ENCODE results near the gene ACTL7B. TPM values are rescaled to one million over a fixed set of nuclear protein-coding genes. Genes with fewer than 3 reads are reported as not detected.

ACTL7B gene
- polyA plus RNA-seq, 1 of the 3 experiments (the other 2 are of a cell fraction), result 0.07 TPM

DNA sequence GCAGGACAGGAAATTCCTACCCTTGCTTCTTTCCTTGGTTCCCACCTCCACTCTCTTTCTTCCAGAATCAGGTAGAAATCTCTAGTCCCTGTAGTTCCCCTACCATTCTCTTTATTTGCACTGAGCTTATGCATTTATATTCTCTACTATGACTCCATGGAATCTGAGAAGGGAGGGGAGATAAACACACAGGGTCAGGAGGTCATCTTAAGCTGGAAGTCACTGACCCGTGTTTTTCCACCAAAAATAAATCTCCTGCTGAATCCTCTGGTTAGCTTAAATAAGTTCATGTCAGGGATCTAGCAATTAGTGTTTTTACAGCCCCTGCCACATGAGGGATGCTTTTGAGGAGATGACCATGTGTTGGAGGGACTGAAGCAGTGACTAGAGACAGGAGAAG is 3.7 kb downstream of the ACTL7B start:
- Histone ChIP-seq H3K36me3 (replicated peaks in 1 of 2; ENCODE audit: control insufficient read depth in 1 of 2, insufficient read depth in 2 of 2, low read length in 1 of 2) (no peaks in the 10 kb centered on the region), H3K79me2 (ENCODE audit: insufficient read depth) (no peaks in the 10 kb centered on the region), H3K9me3 (no peaks in the 10 kb centered on the region), H3K27ac (ENCODE audit: low read depth in 2 of 2, low read length in 1 of 2) (no peak overlapping the region), H3K9ac (no peak overlapping the region), H3K4me1 (ENCODE audit: control insufficient read depth in 1 of 2, insufficient read depth in 2 of 2, low read depth in 1 of 2, low read length in 1 of 2) (no peaks in the 10 kb centered on the region), H3K9me2 (no peaks in the 10 kb centered on the region), H3K4me3 (ENCODE audit: low read depth in 2 of 2, low read length in 1 of 2) (no peak overlapping the region), H3K4me2 (no peak overlapping the region), H3K27me3 (ENCODE audit: insufficient read depth) (no peaks in the 10 kb centered on the region; the same call in 1 of the 2 replicates), H2AFZ (ENCODE audit: low read depth) (no peak overlapping the region), H3F3A (replicated peaks; ENCODE audit: insufficient read depth) (no peaks in the 10 kb centered on the region), H4K20me1 (ENCODE audit: insufficient read depth) (no peaks in the 10 kb centered on the region)
- WGBS (ENCODE audit: low lambda C conversion rate), result 0% methylated on average over 1 of the region's 1 CpG
- POLR2A ChIA-PET, result no interaction called here
- TF ChIP-seq FOSL2 (IDR thresholded peaks at IDR 0.05; ENCODE audit: borderline replicate concordance, low read depth) (no peak), NRF1 (IDR thresholded peaks at IDR 0.05; ENCODE audit: low read depth, low read length) (no peak), MEF2A (IDR thresholded peaks at IDR 0.05; ENCODE audit: borderline replicate concordance, low read depth) (no peak), JUND (IDR thresholded peaks at IDR 0.05) (no peak), POLR2AphosphoS5 (IDR thresholded peaks at IDR 0.05; ENCODE audit: low read depth, low read length) (no peak), CHD2 (IDR thresholded peaks at IDR 0.05; ENCODE audit: low read length, partially characterized antibody) (no peak), YY1 (IDR thresholded peaks at IDR 0.05; ENCODE audit: low read depth) (no peak), RXRA (IDR thresholded peaks at IDR 0.05; ENCODE audit: borderline replicate concordance, low read depth) (no peak), MXI1 (IDR thresholded peaks at IDR 0.05; ENCODE audit: low read depth, low read length) (no peak), EZH2phosphoT487 (IDR thresholded peaks at IDR 0.05; ENCODE audit: borderline replicate concordance, low read depth) (no peak), SIN3A (IDR thresholded peaks at IDR 0.05; ENCODE audit: borderline replicate concordance, low read depth, low read length) (no peak)
- TF ChIP-seq, protein P1, sequence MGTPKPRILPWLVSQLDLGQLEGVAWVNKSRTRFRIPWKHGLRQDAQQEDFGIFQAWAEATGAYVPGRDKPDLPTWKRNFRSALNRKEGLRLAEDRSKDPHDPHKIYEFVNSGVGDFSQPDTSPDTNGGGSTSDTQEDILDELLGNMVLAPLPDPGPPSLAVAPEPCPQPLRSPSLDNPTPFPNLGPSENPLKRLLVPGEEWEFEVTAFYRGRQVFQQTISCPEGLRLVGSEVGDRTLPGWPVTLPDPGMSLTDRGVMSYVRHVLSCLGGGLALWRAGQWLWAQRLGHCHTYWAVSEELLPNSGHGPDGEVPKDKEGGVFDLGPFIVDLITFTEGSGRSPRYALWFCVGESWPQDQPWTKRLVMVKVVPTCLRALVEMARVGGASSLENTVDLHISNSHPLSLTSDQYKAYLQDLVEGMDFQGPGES (IDR thresholded peaks at IDR 0.05; ENCODE audit: low read depth, low read length), result no peak
- TF ChIP-seq, protein P2, sequence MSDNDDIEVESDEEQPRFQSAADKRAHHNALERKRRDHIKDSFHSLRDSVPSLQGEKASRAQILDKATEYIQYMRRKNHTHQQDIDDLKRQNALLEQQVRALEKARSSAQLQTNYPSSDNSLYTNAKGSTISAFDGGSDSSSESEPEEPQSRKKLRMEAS (IDR thresholded peaks at IDR 0.05; ENCODE audit: low read depth), result no peak
- TF ChIP-seq, protein P3, sequence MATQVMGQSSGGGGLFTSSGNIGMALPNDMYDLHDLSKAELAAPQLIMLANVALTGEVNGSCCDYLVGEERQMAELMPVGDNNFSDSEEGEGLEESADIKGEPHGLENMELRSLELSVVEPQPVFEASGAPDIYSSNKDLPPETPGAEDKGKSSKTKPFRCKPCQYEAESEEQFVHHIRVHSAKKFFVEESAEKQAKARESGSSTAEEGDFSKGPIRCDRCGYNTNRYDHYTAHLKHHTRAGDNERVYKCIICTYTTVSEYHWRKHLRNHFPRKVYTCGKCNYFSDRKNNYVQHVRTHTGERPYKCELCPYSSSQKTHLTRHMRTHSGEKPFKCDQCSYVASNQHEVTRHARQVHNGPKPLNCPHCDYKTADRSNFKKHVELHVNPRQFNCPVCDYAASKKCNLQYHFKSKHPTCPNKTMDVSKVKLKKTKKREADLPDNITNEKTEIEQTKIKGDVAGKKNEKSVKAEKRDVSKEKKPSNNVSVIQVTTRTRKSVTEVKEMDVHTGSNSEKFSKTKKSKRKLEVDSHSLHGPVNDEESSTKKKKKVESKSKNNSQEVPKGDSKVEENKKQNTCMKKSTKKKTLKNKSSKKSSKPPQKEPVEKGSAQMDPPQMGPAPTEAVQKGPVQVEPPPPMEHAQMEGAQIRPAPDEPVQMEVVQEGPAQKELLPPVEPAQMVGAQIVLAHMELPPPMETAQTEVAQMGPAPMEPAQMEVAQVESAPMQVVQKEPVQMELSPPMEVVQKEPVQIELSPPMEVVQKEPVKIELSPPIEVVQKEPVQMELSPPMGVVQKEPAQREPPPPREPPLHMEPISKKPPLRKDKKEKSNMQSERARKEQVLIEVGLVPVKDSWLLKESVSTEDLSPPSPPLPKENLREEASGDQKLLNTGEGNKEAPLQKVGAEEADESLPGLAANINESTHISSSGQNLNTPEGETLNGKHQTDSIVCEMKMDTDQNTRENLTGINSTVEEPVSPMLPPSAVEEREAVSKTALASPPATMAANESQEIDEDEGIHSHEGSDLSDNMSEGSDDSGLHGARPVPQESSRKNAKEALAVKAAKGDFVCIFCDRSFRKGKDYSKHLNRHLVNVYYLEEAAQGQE (IDR thresholded peaks at IDR 0.05; ENCODE audit: low read depth, low read length), result no peak
- TF ChIP-seq, protein P4, sequence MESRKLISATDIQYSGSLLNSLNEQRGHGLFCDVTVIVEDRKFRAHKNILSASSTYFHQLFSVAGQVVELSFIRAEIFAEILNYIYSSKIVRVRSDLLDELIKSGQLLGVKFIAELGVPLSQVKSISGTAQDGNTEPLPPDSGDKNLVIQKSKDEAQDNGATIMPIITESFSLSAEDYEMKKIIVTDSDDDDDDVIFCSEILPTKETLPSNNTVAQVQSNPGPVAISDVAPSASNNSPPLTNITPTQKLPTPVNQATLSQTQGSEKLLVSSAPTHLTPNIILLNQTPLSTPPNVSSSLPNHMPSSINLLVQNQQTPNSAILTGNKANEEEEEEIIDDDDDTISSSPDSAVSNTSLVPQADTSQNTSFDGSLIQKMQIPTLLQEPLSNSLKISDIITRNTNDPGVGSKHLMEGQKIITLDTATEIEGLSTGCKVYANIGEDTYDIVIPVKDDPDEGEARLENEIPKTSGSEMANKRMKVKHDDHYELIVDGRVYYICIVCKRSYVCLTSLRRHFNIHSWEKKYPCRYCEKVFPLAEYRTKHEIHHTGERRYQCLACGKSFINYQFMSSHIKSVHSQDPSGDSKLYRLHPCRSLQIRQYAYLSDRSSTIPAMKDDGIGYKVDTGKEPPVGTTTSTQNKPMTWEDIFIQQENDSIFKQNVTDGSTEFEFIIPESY (IDR thresholded peaks at IDR 0.05; ENCODE audit: borderline replicate concordance, low read depth), result no peak
- TF ChIP-seq, protein P5, sequence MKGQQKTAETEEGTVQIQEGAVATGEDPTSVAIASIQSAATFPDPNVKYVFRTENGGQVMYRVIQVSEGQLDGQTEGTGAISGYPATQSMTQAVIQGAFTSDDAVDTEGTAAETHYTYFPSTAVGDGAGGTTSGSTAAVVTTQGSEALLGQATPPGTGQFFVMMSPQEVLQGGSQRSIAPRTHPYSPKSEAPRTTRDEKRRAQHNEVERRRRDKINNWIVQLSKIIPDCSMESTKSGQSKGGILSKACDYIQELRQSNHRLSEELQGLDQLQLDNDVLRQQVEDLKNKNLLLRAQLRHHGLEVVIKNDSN (IDR thresholded peaks at IDR 0.05; ENCODE audit: borderline replicate concordance, low read depth), result no peak
- DNase-seq, result no peak
- CTCF ChIA-PET, result no interaction called here
